Lung (tissue), 12 donors: ENCODE measurements around the gene SMC3. TPM values are rescaled to one million over a fixed set of nuclear protein-coding genes. Genes with fewer than 3 reads are reported as not detected.

ENCODE experiments used
- ATAC-seq: fragments of 200-7000 bp; cut with Tn5 transposase; one replicate; pipeline ENCODE4 v1.9.1; 2020; ENCODE audit warnings: moderate number of reproducible peaks; ENCODE audit not compliant: insufficient read depth, low FRiP score
- DNase-seq, 3 donors: peaks; one replicate each; pipeline ENCODE4 v3.0.0-alpha.2; 2013 to 2017
- H3K27ac ChIP-seq, 2 donors: one replicate each; pipeline ENCODE4 v1.5.1; 2013; ENCODE audit warnings: mild to moderate bottlenecking in 2 of 2, moderate library complexity in 2 of 2, control low read depth in 1 of 2, inconsistent platforms in 1 of 2, low read depth in 1 of 2, low read length in 1 of 2
- H3K27me3 ChIP-seq, 3 donors: one replicate each; pipeline ENCODE4 v1.5.1; 2013; ENCODE audit warnings: low read length in 2 of 3; ENCODE audit not compliant: control insufficient read depth in 3 of 3, insufficient read depth in 3 of 3
- H3K36me3 ChIP-seq, 4 donors: one replicate each; pipeline ENCODE4 v1.5.1; 2013; ENCODE audit warnings: low read length in 4 of 4, mild to moderate bottlenecking in 1 of 4, moderate library complexity in 1 of 4; ENCODE audit not compliant: control insufficient read depth in 4 of 4, insufficient read depth in 4 of 4
- H3K4me1 ChIP-seq, 5 donors: one replicate each; pipeline ENCODE4 v1.5.1; 2013; ENCODE audit warnings: low read length in 5 of 5, mild to moderate bottlenecking in 2 of 5, moderate library complexity in 1 of 5; ENCODE audit not compliant: control insufficient read depth in 5 of 5, insufficient read depth in 5 of 5
- H3K4me3 ChIP-seq: one replicate; pipeline ENCODE4 v1.5.1; 2013; ENCODE audit warnings: mild to moderate bottlenecking, control low read depth, moderate library complexity
- H3K9ac ChIP-seq, 2 donors: one replicate each; pipeline ENCODE4 v1.5.1; 2013; ENCODE audit warnings: low read length in 2 of 2, control low read depth in 1 of 2; ENCODE audit not compliant: insufficient read depth in 1 of 2
- H3K9me3 ChIP-seq, 4 donors: one replicate each; pipeline ENCODE4 v1.5.1; 2013; ENCODE audit warnings: low read length in 3 of 4, mild to moderate bottlenecking in 1 of 4, moderate library complexity in 1 of 4; ENCODE audit not compliant: control insufficient read depth in 4 of 4, insufficient read depth in 3 of 4
- CTCF ChIP-seq: IDR thresholded peaks from 2 replicates; pipeline ENCODE4 v1.5.1; 2012; ENCODE audit warnings: mild to moderate bottlenecking; ENCODE audit errors: control extremely low read depth, extremely low read depth
- WGBS, 2 donors: extraction: QIAGEN DNeasy Blood & Tissue Kit; methylation state at CpG; one replicate each; pipeline ENCODE4 v1.1.7; 2013; 5-methylcytosine and 5-hydroxymethylcytosine counted together
- polyA plus RNA-seq, 2 donors: library from polyadenylated mRNA; stranded (reverse); fragments of 200-250 nt; gene quantifications; one replicate each; pipeline ENCODE4 v1.2.1, GENCODE V29; 2013
- total RNA-seq, 2 donors: library from RNA; depleted of rRNA in 1 of 2; stranded (reverse); fragments of >200 nt in 1 of 2; gene quantifications; one replicate each; pipeline ENCODE4 v1.2.1, GENCODE V29; 2014 to 2021
- donor health status: control.
- donor health status: control.
- donor health status: Bipolar disorder and iron deficiency.
- donor health status: healthy.
- donor health status: DM: yes; HTN: yes; CAD: no.

SMC3 gene
- total and polyA plus RNA-seq, 4 donors = 11.9 to 41.3 (median 20.2) TPM

- Histone ChIP-seq H3K4me1 (peaks cover 0 to 7% (median 0%) of the 10 kb centered on the region in 5 donors), H3K9me3 (no peaks in the 10 kb centered on the region), H3K27me3 (no peaks in the 10 kb centered on the region), H3K9ac (no peak overlapping the region), H3K27ac (no peak overlapping the region), H3K4me3 (no peak overlapping the region), H3K36me3 (no peaks in the 10 kb centered on the region)
- DNase-seq = no peak
- 80 to 86% methylated on average over 2 of the region's 2 CpGs for WGBS, 2 donors
- no peak for TF ChIP-seq CTCF
- no peak for ATAC-seq
These were observed 32.9 kb upstream of the SMC3 start for GRCh38 chr10:110534571-110534970.

- ATAC-seq = peak; percentile 47
- Histone ChIP-seq H3K9me3 (no peaks in the 10 kb centered on the region), H3K4me3 (no peak overlapping the region), H3K4me1 (peaks cover 0 to 7% (median 0%) of the 10 kb centered on the region in 5 donors), H3K27me3 (no peaks in the 10 kb centered on the region), H3K27ac (no peak overlapping the region), H3K9ac (no peak overlapping the region), H3K36me3 (no peaks in the 10 kb centered on the region)
- WGBS, 2 donors = 43 to 55% methylated on average over 12 of the region's 12 CpGs
- no peak for DNase-seq
- TF ChIP-seq CTCF = peak; percentile 19
These were observed 31.3 kb upstream of the SMC3 start for GRCh38 chr10:110535958-110536891.

- no peak overlapping the region for H3K27ac ChIP-seq
- no peak overlapping the region for H3K4me3 ChIP-seq
- 86 to 90% methylated on average over 4 of the region's 4 CpGs for WGBS, 2 donors
- DNase-seq = no peak
- no peak overlapping the region for H3K9ac ChIP-seq
- H3K9me3 ChIP-seq = no peaks in the 10 kb centered on the region
- no peak for ATAC-seq
- no peaks in the 10 kb centered on the region for H3K36me3 ChIP-seq
- H3K27me3 ChIP-seq = no peaks in the 10 kb centered on the region
- TF ChIP-seq CTCF = no peak
- peaks cover 0 to 7% (median 0%) of the 10 kb centered on the region in 5 donors for H3K4me1 ChIP-seq
These were observed 28.4 kb upstream of the SMC3 start for GRCh38 chr10:110539091-110539490.
